Neural cell (in vitro differentiated cells): ENCODE results near the gene SMC5. TPM values are rescaled to one million over a fixed set of nuclear protein-coding genes. Genes with fewer than 3 reads are reported as not detected.

ENCODE experiments used
- H2AFZ ChIP-seq: fragments of 200-600, 300-800 bp; sonication (generic), shearing (Covaris generic); 2 replicates; pipeline ENCODE4 v1.6.0; 2014; ENCODE audit warnings: low read depth, mild to moderate bottlenecking, antibody characterized with exemption, low read length, moderate library complexity
- H3F3A ChIP-seq: fragments of 200-600 bp; shearing (Covaris generic); 2 replicates; pipeline ENCODE4 v1.6.1; 2016; ENCODE audit warnings: mild to moderate bottlenecking, moderate library complexity, mixed read lengths, antibody characterized with exemption, low read length; ENCODE audit not compliant: insufficient read depth, poor library complexity, severe bottlenecking
- H3K27ac ChIP-seq: fragments of 200-600, 300-800 bp; sonication (generic), shearing (Covaris generic); 2 replicates; pipeline ENCODE4 v1.5.1; 2014; ENCODE audit warnings: mild to moderate bottlenecking, low read length, moderate library complexity
- H3K27me3 ChIP-seq: fragments of 300-800, 200-600 bp; sonication (generic), shearing (Covaris generic); 2 replicates; pipeline ENCODE4 v1.6.0; 2014; ENCODE audit warnings: mild to moderate bottlenecking, low read depth, low read length, moderate library complexity; ENCODE audit not compliant: insufficient read depth
- H3K36me3 ChIP-seq: fragments of 300-800, 200-600 bp; sonication (generic), shearing (Covaris generic); 2 replicates; pipeline ENCODE4 v1.5.1; 2014; ENCODE audit warnings: mild to moderate bottlenecking, antibody characterized with exemption, low read length, moderate library complexity; ENCODE audit not compliant: insufficient read depth
- H3K4me2 ChIP-seq: fragments of 300-800, 200-600 bp; sonication (generic), shearing (Covaris generic); 2 replicates; pipeline ENCODE4 v1.6.0; 2014; ENCODE audit warnings: mild to moderate bottlenecking, low read length
- H3K4me3 ChIP-seq: fragments of 300-800, 200-600 bp; sonication (generic), shearing (Covaris generic); 2 replicates; pipeline ENCODE4 v1.5.1; 2014; ENCODE audit warnings: mild to moderate bottlenecking, low read length, moderate library complexity
- H3K79me2 ChIP-seq: fragments of 200-600 bp; shearing (Covaris generic); replicated peaks from 2 replicates; pipeline ENCODE4 v1.6.0; 2014; ENCODE audit warnings: mild to moderate bottlenecking, low read length, moderate library complexity; ENCODE audit not compliant: insufficient read depth
- H3K9ac ChIP-seq: fragments of 300-800, 200-600 bp; sonication (generic), shearing (Covaris generic); 2 replicates; pipeline ENCODE4 v1.6.1; 2016; ENCODE audit warnings: mild to moderate bottlenecking, low read length, mixed read lengths
- H3K9me2 ChIP-seq: fragments of 200-600 bp; shearing (Covaris generic); 2 replicates; pipeline ENCODE4 v1.6.1; 2016; ENCODE audit warnings: mild to moderate bottlenecking, low read length, mixed read lengths; ENCODE audit not compliant: insufficient read depth
- H3K9me3 ChIP-seq: fragments of 200-600, 300-800 bp; sonication (generic), shearing (Covaris generic); 2 replicates; pipeline ENCODE4 v1.6.1; 2016; ENCODE audit warnings: mild to moderate bottlenecking, mixed run types, low read length, moderate library complexity, mixed read lengths
- H4K20me1 ChIP-seq: fragments of 200-600 bp; shearing (Covaris generic); 2 replicates; pipeline ENCODE4 v1.6.1; 2016; ENCODE audit warnings: mild to moderate bottlenecking, mixed run types; ENCODE audit not compliant: insufficient read depth
- CTCF ChIP-seq: fragments of 450-650 bp; IDR thresholded peaks from 2 replicates; pipeline ENCODE4 v1.5.1; 2014; ENCODE audit warnings: antibody characterized with exemption, mild to moderate bottlenecking, moderate library complexity; ENCODE audit not compliant: poor library complexity, severe bottlenecking
- EP300 ChIP-seq: fragments of 450-650 bp; conservative IDR thresholded peaks from 2 replicates; pipeline ENCODE4 v1.6.1; 2014; ENCODE audit warnings: antibody characterized with exemption, mild to moderate bottlenecking, moderate library complexity; ENCODE audit not compliant: poor library complexity, severe bottlenecking
- EZH2 ChIP-seq: fragments of 200-600, 300-800 bp; shearing (Covaris generic), sonication (generic); IDR thresholded peaks from 2 replicates; pipeline ENCODE4 v1.6.1; 2014; ENCODE audit warnings: antibody characterized with exemption, low read length, borderline replicate concordance, mild to moderate bottlenecking; ENCODE audit not compliant: insufficient read depth, poor library complexity, severe bottlenecking
- MXI1 ChIP-seq: fragments of 450-650 bp; conservative IDR thresholded peaks from 2 replicates; pipeline ENCODE4 v1.6.1; 2014; ENCODE audit warnings: antibody characterized with exemption, mild to moderate bottlenecking; ENCODE audit not compliant: poor library complexity, severe bottlenecking
- POLR2AphosphoS5 ChIP-seq: IDR thresholded peaks from 2 replicates; pipeline ENCODE4 v1.6.1; 2012
- RAD21 ChIP-seq: fragments of 450-650 bp; conservative IDR thresholded peaks from 2 replicates; pipeline ENCODE4 v1.6.1; 2014; ENCODE audit warnings: antibody characterized with exemption, mild to moderate bottlenecking, moderate library complexity
- REST ChIP-seq: IDR thresholded peaks from 2 replicates; pipeline ENCODE4 v1.6.1; 2012; ENCODE audit warnings: borderline replicate concordance
- SMC3 ChIP-seq: fragments of 450-650 bp; conservative IDR thresholded peaks from 2 replicates; pipeline ENCODE4 v1.6.1; 2014; ENCODE audit warnings: antibody characterized with exemption, mild to moderate bottlenecking, moderate library complexity; ENCODE audit not compliant: poor library complexity
- TAF1 ChIP-seq: IDR thresholded peaks from 2 replicates; pipeline ENCODE4 v1.6.1; 2012; ENCODE audit warnings: low read depth
- polyA plus RNA-seq: library from polyadenylated mRNA; depleted of rRNA; stranded (reverse); fragments of >200 nt; gene quantifications from 2 replicates; pipeline ENCODE4 v1.2.3, GENCODE V29; 2014

The SMC5 gene
- polyA plus RNA-seq, 1 donor from 2014 or later = 37.2 TPM

GRCh38 chr9:70385426-70385825 lies 126.6 kb downstream of the SMC5 start:
- H3K36me3 ChIP-seq = no peaks in the 10 kb centered on the region
- no peaks in the 10 kb centered on the region for H3K9me3 ChIP-seq
- H4K20me1 ChIP-seq = no peaks in the 10 kb centered on the region
- no peak overlapping the region for H2AFZ ChIP-seq
- H3K4me3 ChIP-seq = no peak overlapping the region
- no peaks in the 10 kb centered on the region for H3K79me2 ChIP-seq
- no peaks in the 10 kb centered on the region for H3F3A ChIP-seq
- no peak overlapping the region for H3K27ac ChIP-seq
- no peak overlapping the region for H3K4me2 ChIP-seq
- no peaks in the 10 kb centered on the region for H3K27me3 ChIP-seq
- no peak overlapping the region for H3K9ac ChIP-seq
- TF ChIP-seq SMC3 (no peak), CTCF (no peak), MXI1 (no peak), POLR2AphosphoS5 (no peak), TAF1 (no peak)
- H3K9me2 ChIP-seq = no peaks in the 10 kb centered on the region

- no peaks in the 10 kb centered on the region for H3K9me2 ChIP-seq
- H3K27ac ChIP-seq = no peak overlapping the region
- H4K20me1 ChIP-seq = no peaks in the 10 kb centered on the region
- H3K4me2 ChIP-seq = no peak overlapping the region
- H2AFZ ChIP-seq = no peak overlapping the region
- H3K9me3 ChIP-seq = no peaks in the 10 kb centered on the region
- no peaks in the 10 kb centered on the region for H3K36me3 ChIP-seq
- H3K4me3 ChIP-seq = no peak overlapping the region
- no peak overlapping the region for H3K9ac ChIP-seq
- no peaks in the 10 kb centered on the region for H3K79me2 ChIP-seq
- no peaks in the 10 kb centered on the region for H3F3A ChIP-seq
- TF ChIP-seq REST (no peak), TAF1 (no peak), POLR2AphosphoS5 (no peak), EZH2 (no peak), MXI1 (no peak), RAD21 (no peak), CTCF (no peak), EP300 (no peak), SMC3 (no peak)
- H3K27me3 ChIP-seq = no peaks in the 10 kb centered on the region
These were observed 128.9 kb downstream of the SMC5 start for GRCh38 chr9:70387663-70388062.
